ENCODE data around the gene HLF. TPM values are rescaled to one million over a fixed set of nuclear protein-coding genes. Genes with fewer than 3 reads are reported as not detected.

Gene HLF
- total RNA-seq, 1 donor from 2014 or later: 1.3 TPM

DNA sequence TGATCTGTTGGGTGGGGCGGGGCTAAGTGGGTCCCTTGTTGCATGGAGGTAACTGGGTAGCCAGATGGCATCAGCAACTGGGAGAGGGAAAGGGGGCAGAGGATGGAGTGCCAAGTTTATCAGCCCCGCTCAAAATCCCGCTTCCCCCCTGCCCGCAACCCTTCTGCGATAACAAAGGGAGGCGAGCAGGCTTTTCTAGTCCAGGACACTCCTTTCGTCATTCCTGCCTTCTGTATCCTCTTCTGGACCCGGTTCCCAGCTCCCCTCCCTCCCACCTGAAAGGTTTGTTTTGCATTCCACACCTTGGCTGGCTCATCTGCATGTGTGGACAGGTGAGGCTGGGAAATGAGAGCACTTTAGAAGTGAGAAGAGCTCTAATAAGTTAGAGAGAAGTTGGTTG, 53.3 kb downstream of the HLF start:
- TF ChIP-seq, protein P1, sequence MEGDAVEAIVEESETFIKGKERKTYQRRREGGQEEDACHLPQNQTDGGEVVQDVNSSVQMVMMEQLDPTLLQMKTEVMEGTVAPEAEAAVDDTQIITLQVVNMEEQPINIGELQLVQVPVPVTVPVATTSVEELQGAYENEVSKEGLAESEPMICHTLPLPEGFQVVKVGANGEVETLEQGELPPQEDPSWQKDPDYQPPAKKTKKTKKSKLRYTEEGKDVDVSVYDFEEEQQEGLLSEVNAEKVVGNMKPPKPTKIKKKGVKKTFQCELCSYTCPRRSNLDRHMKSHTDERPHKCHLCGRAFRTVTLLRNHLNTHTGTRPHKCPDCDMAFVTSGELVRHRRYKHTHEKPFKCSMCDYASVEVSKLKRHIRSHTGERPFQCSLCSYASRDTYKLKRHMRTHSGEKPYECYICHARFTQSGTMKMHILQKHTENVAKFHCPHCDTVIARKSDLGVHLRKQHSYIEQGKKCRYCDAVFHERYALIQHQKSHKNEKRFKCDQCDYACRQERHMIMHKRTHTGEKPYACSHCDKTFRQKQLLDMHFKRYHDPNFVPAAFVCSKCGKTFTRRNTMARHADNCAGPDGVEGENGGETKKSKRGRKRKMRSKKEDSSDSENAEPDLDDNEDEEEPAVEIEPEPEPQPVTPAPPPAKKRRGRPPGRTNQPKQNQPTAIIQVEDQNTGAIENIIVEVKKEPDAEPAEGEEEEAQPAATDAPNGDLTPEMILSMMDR (IDR thresholded peaks at IDR 0.05; ENCODE audit: unreplicated experiment): no peak
- peaks cover 23% of the 10 kb centered on the region for H3K4me1 Mint-ChIP-seq
- H3K27ac Mint-ChIP-seq: no peak overlapping the region
- no peak overlapping the region for H3K4me3 Mint-ChIP-seq
- no peaks in the 10 kb centered on the region for H3K9me3 Mint-ChIP-seq
- H3K36me3 Mint-ChIP-seq: no peaks in the 10 kb centered on the region
- H3K27me3 Mint-ChIP-seq (ENCODE audit: low read depth): peaks cover 2% of the 10 kb centered on the region
- DNase-seq (ENCODE audit: low spot score in 2 of 2, unreplicated experiment in 2 of 2): no peak

DNA sequence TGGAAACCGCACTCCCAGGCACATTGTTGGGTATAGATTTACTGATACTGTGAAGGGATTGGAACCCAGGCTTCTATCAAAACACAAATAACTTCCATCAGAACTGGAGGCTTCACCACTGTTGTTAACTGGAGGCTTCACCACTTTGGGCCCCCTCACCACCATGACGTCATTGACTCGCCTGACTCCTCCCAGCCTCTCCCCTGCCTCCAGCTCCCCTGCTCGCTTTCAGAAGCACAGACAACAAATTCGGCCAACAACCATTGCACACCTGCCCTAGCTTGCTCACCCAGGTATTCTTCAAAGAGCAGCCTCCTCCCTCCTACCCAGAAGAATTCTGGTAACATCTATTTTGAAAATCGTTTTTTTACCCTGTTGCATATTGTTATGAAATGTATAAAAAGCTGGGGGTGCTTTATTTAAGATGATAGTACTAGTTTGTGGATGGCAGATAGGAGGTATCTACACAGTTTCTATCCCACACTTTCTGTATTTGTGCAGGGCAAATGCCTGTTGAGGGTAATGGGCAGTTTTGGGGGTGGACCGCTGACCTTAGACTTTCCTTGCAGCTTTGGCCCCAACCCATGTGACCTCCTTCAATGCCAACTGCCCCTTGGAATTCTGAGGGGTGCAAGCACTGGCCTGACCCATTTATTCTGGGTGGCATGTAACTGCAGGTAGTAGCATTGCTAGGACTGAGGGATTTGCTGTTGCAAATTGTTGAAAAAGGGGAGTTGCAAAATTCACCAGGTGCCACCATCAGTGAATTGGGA, 54.1 kb downstream of the HLF start:
- DNase-seq (ENCODE audit: low spot score in 2 of 2, unreplicated experiment in 2 of 2): no peak
- H3K4me3 Mint-ChIP-seq: no peak overlapping the region
- peaks cover 2% of the 10 kb centered on the region for H3K27me3 Mint-ChIP-seq (ENCODE audit: low read depth)
- no peak overlapping the region for H3K27ac Mint-ChIP-seq
- peaks cover 23% of the 10 kb centered on the region for H3K4me1 Mint-ChIP-seq
- TF ChIP-seq, protein P1 (IDR thresholded peaks at IDR 0.05; ENCODE audit: unreplicated experiment): no peak
- H3K36me3 Mint-ChIP-seq: no peaks in the 10 kb centered on the region
- H3K9me3 Mint-ChIP-seq: no peaks in the 10 kb centered on the region

DNA sequence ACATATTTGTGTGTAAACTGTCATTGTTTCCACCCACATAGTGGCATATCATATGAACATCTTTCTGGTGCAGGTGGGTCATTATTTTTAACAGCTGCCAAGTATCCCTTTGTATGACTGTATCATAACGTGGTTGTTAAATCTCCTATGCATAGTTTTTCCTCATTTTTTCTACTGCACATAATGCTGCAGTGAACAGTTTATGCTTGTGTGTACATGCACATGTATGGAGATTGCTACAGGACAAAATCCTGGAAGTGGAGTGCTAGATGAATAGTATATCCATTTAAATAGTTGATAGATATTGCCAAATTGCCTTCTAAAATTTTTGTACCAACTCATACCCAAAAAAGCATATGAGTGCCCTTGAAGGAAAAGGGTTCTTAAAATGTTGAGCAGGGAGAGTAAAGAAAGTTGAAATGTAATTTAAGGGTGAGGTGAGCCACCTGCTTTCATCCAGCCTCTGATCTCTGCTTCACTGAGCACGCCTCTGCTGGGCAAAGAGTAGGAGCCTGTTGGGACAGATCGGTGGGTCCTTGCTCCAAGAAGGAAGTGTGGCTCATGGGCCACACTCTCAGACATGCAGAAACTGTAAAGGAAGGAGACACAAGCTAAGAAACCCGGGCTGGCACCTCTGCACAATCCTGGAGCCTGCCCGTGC, 55.3 kb downstream of the HLF start:
- no peak overlapping the region for H3K4me3 Mint-ChIP-seq
- H3K9me3 Mint-ChIP-seq: no peaks in the 10 kb centered on the region
- peaks cover 2% of the 10 kb centered on the region for H3K27me3 Mint-ChIP-seq (ENCODE audit: low read depth)
- no peak overlapping the region for H3K27ac Mint-ChIP-seq
- H3K4me1 Mint-ChIP-seq: peaks cover 23% of the 10 kb centered on the region
- no peak for DNase-seq (ENCODE audit: low spot score in 2 of 2, unreplicated experiment in 2 of 2)
- TF ChIP-seq, protein P1 (IDR thresholded peaks at IDR 0.05; ENCODE audit: unreplicated experiment): no peak
- no peaks in the 10 kb centered on the region for H3K36me3 Mint-ChIP-seq

DNA sequence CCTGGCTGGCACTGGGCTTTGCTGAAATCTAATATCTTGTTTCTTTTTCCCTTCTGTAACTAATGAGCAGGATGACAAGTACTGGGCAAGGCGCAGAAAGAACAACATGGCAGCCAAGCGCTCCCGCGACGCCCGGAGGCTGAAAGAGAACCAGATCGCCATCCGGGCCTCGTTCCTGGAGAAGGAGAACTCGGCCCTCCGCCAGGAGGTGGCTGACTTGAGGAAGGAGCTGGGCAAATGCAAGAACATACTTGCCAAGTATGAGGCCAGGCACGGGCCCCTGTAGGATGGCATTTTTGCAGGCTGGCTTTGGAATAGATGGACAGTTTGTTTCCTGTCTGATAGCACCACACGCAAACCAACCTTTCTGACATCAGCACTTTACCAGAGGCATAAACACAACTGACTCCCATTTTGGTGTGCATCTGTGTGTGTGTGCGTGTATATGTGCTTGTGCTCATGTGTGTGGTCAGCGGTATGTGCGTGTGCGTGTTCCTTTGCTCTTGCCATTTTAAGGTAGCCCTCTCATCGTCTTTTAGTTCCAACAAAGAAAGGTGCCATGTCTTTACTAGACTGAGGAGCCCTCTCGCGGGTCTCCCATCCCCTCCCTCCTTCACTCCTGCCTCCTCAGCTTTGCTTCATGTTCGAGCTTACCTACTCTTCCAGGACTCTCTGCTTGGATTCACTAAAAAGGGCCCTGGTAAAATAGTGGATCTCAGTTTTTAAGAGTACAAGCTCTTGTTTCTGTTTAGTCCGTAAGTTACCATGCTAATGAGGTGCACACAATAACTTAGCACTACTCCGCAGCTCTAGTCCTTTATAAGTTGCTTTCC, 56.0 kb downstream of the HLF start:
- Mint-ChIP-seq H3K4me1 (peaks cover 27% of the 10 kb centered on the region), H3K27ac (no peak overlapping the region), H3K27me3 (ENCODE audit: low read depth) (peaks cover 2% of the 10 kb centered on the region), H3K4me3 (no peak overlapping the region), H3K9me3 (no peaks in the 10 kb centered on the region), H3K36me3 (no peaks in the 10 kb centered on the region)
- TF ChIP-seq, protein P1 (IDR thresholded peaks at IDR 0.05; ENCODE audit: unreplicated experiment): no peak
- DNase-seq (ENCODE audit: low spot score in 2 of 2, unreplicated experiment in 2 of 2): no peak

DNA sequence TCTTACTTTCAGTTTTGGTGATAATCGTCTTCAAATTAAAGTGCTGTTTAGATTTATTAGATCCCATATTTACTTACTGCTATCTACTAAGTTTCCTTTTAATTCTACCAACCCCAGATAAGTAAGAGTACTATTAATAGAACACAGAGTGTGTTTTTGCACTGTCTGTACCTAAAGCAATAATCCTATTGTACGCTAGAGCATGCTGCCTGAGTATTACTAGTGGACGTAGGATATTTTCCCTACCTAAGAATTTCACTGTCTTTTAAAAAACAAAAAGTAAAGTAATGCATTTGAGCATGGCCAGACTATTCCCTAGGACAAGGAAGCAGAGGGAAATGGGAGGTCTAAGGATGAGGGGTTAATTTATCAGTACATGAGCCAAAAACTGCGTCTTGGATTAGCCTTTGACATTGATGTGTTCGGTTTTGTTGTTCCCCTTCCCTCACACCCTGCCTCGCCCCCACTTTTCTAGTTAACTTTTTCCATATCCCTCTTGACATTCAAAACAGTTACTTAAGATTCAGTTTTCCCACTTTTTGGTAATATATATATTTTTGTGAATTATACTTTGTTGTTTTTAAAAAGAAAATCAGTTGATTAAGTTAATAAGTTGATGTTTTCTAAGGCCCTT, 56.8 kb downstream of the HLF start:
- H3K9me3 Mint-ChIP-seq: no peaks in the 10 kb centered on the region
- peaks cover 2% of the 10 kb centered on the region for H3K27me3 Mint-ChIP-seq (ENCODE audit: low read depth)
- DNase-seq (ENCODE audit: low spot score in 2 of 2, unreplicated experiment in 2 of 2): no peak

More for the DNA sequence above, 56.8 kb downstream of the HLF start:
- Mint-ChIP-seq H3K36me3 (no peaks in the 10 kb centered on the region), H3K27ac (no peak overlapping the region), H3K4me3 (no peak overlapping the region), H3K4me1 (peaks cover 23% of the 10 kb centered on the region)
- TF ChIP-seq, protein P1 (IDR thresholded peaks at IDR 0.05; ENCODE audit: unreplicated experiment): no peak
